ENCODE measurements around the gene OSCAR. TPM values are rescaled to one million over a fixed set of nuclear protein-coding genes. Genes with fewer than 3 reads are reported as not detected.

Gene OSCAR
- total RNA-seq, 4 donors from 2014 or later = 0.70 to 1.7 TPM; not detected in 2

GRCh38 chr19:54142166-54142780 lies 41.7 kb upstream of the OSCAR start:
- Histone ChIP-seq H3K4me3 (no peak overlapping the region), H3K27me3 (no peaks in the 10 kb centered on the region), H3K36me3 (peaks cover 0 to 69% (median 0%) of the 10 kb centered on the region in 3 donors), H3K27ac (no peak overlapping the region), H3K4me1 (peaks cover 0 to 31% (median 8%) of the 10 kb centered on the region in 4 donors), H3K9me3 (no peaks in the 10 kb centered on the region)
- DNase-seq = no peak
- TF ChIP-seq CTCF (IDR thresholded peaks at IDR 0.05) = no peak
- TF ChIP-seq POLR2A (IDR thresholded peaks at IDR 0.05) = no peak

GRCh38 chr19:54141356-54141755 lies 40.8 kb upstream of the OSCAR start:
- no peak for TF ChIP-seq CTCF (IDR thresholded peaks at IDR 0.05)
- Histone ChIP-seq H3K27me3 (no peaks in the 10 kb centered on the region), H3K4me3 (no peak overlapping the region), H3K27ac (no peak overlapping the region), H3K9me3 (no peaks in the 10 kb centered on the region), H3K36me3 (peaks cover 0 to 60% (median 0%) of the 10 kb centered on the region in 3 donors), H3K4me1 (peaks cover 0 to 35% (median 9%) of the 10 kb centered on the region in 4 donors)
- DNase-seq = no peak

- Histone ChIP-seq H3K36me3 (peaks cover 0 to 33% (median 0%) of the 10 kb centered on the region in 3 donors), H3K9me3 (no peaks in the 10 kb centered on the region), H3K27ac (peak overlapping the region; percentile 91 to 98 (median 95)), H3K4me1 (peaks cover 0 to 43% (median 15%) of the 10 kb centered on the region in 4 donors), H3K27me3 (no peaks in the 10 kb centered on the region), H3K4me3 (peak overlapping the region; percentile 82 to 100 (median 96))
- DNase-seq = no peak
- TF ChIP-seq POLR2A (IDR thresholded peaks at IDR 0.05) = no peak
- TF ChIP-seq CTCF (IDR thresholded peaks at IDR 0.05) = no peak
Measured at GRCh38 chr19:54138489-54139256, 38.1 kb upstream of the OSCAR start.

GRCh38 chr19:54137699-54138488 lies 37.3 kb upstream of the OSCAR start, which contains the start of gene CNOT3:
Gene CNOT3, plus strand, starts transcription at chr19:54137762. Its CDS starts 5,217 bp downstream, at chr19:54142979.
- no peak for DNase-seq
- Histone ChIP-seq H3K9me3 (no peaks in the 10 kb centered on the region), H3K4me1 (peaks cover 0 to 43% (median 15%) of the 10 kb centered on the region in 4 donors), H3K27ac (peak within 1 kb of the TSS; percentile 91 to 98 (median 95)), H3K4me3 (peak within 1 kb of the TSS; percentile 82 to 100 (median 96)), H3K27me3 (no peaks in the 10 kb centered on the region), H3K36me3 (peaks cover 0 to 25% (median 0%) of the 10 kb centered on the region in 3 donors)
- no peak for TF ChIP-seq CTCF (IDR thresholded peaks at IDR 0.05)
- TF ChIP-seq POLR2A (IDR thresholded peaks at IDR 0.05) = peak; percentile 68 to 85
